GM12878 (cell line): ENCODE measurements around the gene CDC42BPA. TPM values are rescaled to one million over a fixed set of nuclear protein-coding genes. Genes with fewer than 3 reads are reported as not detected.

Source experiments
- ATAC-seq: fragments of 200-7000 bp; cut with Tn5 transposase; 3 replicates; pipeline ENCODE4 v1.9.1; 2020; ENCODE audit warnings: mild to moderate bottlenecking, moderate library complexity
- BruUV-seq: library from RNA; stranded (reverse); fragments of 400-500 nt; replicated peaks from 2 replicates; lab custom pipeline; 2021; lab: Mats Ljungman, UMichigan
- CTCF ChIA-PET: fragments of 300-600 bp; sonication (Branson Sonifier 250); formaldehyde crosslinking; extraction: SDS; loops from one replicate; lab custom pipeline; 2021; ENCODE audit warnings: inconsistent platforms; lab: Yijun Ruan, JAX
- POLR2A ChIA-PET: fragments of 350-600 bp; formaldehyde crosslinking; extraction: SDS; loops from one replicate; lab custom pipeline; 2021; ENCODE audit warnings: inconsistent platforms; lab: Charles Lee
- RAD21 ChIA-PET: fragments of 300-600 bp; sonication (Branson Sonifier 250); formaldehyde crosslinking; loops from one replicate; lab custom pipeline; 2023; ENCODE audit warnings: antibody characterized with exemption; ENCODE audit not compliant: unreplicated experiment; lab: Charles Lee
- SMC1A ChIA-PET: fragments of 300-600 bp; sonication (Branson Sonifier 250); formaldehyde crosslinking; loops from one replicate; lab custom pipeline; 2023; ENCODE audit not compliant: unreplicated experiment, uncharacterized antibody; lab: Charles Lee
- DNase-seq: peaks from one replicate; pipeline ENCODE4 v3.0.0-alpha.2; 2011; ENCODE audit warnings: low read depth, low spot score
- FAIRE-seq: peaks from 3 replicates; lab custom pipeline; 2011; peaks lifted over from hg19 to GRCh38; lab: Jason Lieb, UNC
- H2AFZ ChIP-seq: 2 replicates; pipeline ENCODE4 v1.6.0; 2011; ENCODE audit warnings: low read depth, low read length, control low read depth; ENCODE audit not compliant: control insufficient read depth
- H3K27ac ChIP-seq: 2 replicates; pipeline ENCODE4 v1.5.1; 2011; ENCODE audit warnings: control low read depth; ENCODE audit not compliant: control insufficient read depth, insufficient read depth
- H3K27me3 ChIP-seq, 2 experiments: replicated peaks in 1 of 2; 2 replicates each; pipeline versions ENCODE4 v1.6.0 to v1.6.1; 2011; ENCODE audit warnings: low read length in 1 of 2; ENCODE audit not compliant: control insufficient read depth in 2 of 2, insufficient read depth in 2 of 2
- H3K36me3 ChIP-seq, 2 experiments: 2 replicates each; pipeline ENCODE4 v1.5.1; 2011; ENCODE audit warnings: low read length in 1 of 2; ENCODE audit not compliant: control insufficient read depth in 2 of 2, insufficient read depth in 2 of 2
- H3K4me1 ChIP-seq: 2 replicates; pipeline ENCODE4 v1.6.1; 2011; ENCODE audit warnings: mild to moderate bottlenecking, low read length, moderate library complexity, mixed read lengths; ENCODE audit not compliant: control insufficient read depth, insufficient read depth
- H3K4me2 ChIP-seq: 2 replicates; pipeline ENCODE4 v1.6.0; 2011; ENCODE audit warnings: control low read depth; ENCODE audit not compliant: control insufficient read depth, insufficient read depth
- H3K4me3 ChIP-seq: fragments of 200-600 bp; sonication (generic); 2 replicates; pipeline ENCODE4 v1.5.1; 2016
- H3K79me2 ChIP-seq: 2 replicates; pipeline ENCODE4 v1.6.0; 2011; ENCODE audit warnings: low read length; ENCODE audit not compliant: control insufficient read depth, insufficient read depth
- H3K9ac ChIP-seq: 2 replicates; pipeline ENCODE4 v1.8.0; 2011; ENCODE audit warnings: low read length, control low read depth, mixed read lengths; ENCODE audit not compliant: control insufficient read depth, insufficient read depth
- H3K9me3 ChIP-seq: replicated peaks from 3 replicates; pipeline ENCODE4 v1.5.1; 2011; ENCODE audit warnings: mild to moderate bottlenecking, low read length; ENCODE audit not compliant: control insufficient read depth, insufficient read depth
- H4K20me1 ChIP-seq: 2 replicates; pipeline ENCODE4 v1.6.0; 2011; ENCODE audit not compliant: control insufficient read depth, insufficient read depth
- ASH2L ChIP-seq: fragments of 300-600, 200-600 bp; sonication (generic); IDR thresholded peaks from 2 replicates; pipeline ENCODE4 v1.6.1; 2017; ENCODE audit warnings: low read depth, mild to moderate bottlenecking, borderline replicate concordance
- BMI1 ChIP-seq: fragments of 450-650 bp; IDR thresholded peaks from 2 replicates; pipeline ENCODE4 v1.6.1; 2016; ENCODE audit warnings: mild to moderate bottlenecking, moderate library complexity, borderline replicate concordance
- CBX5 ChIP-seq: sonication (generic); IDR thresholded peaks from 2 replicates; pipeline ENCODE4 v1.6.1; 2016; ENCODE audit warnings: low read depth, moderate library complexity, mild to moderate bottlenecking, inconsistent platforms
- KDM1A ChIP-seq: fragments of 200-600 bp; sonication (generic); IDR thresholded peaks from 2 replicates; pipeline ENCODE4 v1.6.1; 2016; ENCODE audit warnings: borderline replicate concordance
- MTA2 ChIP-seq: fragments of 450-650 bp; IDR thresholded peaks from 2 replicates; pipeline ENCODE4 v1.6.1; 2016; ENCODE audit warnings: low read depth, mild to moderate bottlenecking, moderate library complexity
- RAD21 ChIP-seq: IDR thresholded peaks from 2 replicates; pipeline ENCODE4 v1.6.1; 2011; ENCODE audit warnings: mild to moderate bottlenecking, low read depth, low read length, moderate library complexity; ENCODE audit not compliant: insufficient read depth
- RAD51 ChIP-seq: fragments of 450-650 bp; IDR thresholded peaks from 2 replicates; pipeline ENCODE4 v1.6.1; 2016; ENCODE audit warnings: moderate library complexity, mild to moderate bottlenecking, inconsistent platforms
- SMARCA5 ChIP-seq: fragments of 450-650 bp; IDR thresholded peaks from 2 replicates; pipeline ENCODE4 v1.6.1; 2017; ENCODE audit warnings: mild to moderate bottlenecking
- SREBF2 ChIP-seq: IDR thresholded peaks from 2 replicates; pipeline ENCODE4 v1.6.1; 2012; ENCODE audit warnings: mild to moderate bottlenecking, low read length
- SRF ChIP-seq, 2 experiments: IDR thresholded peaks; 2 replicates each; pipeline ENCODE4 v1.6.1; 2011; ENCODE audit warnings: low read depth in 2 of 2, low read length in 2 of 2, mild to moderate bottlenecking in 1 of 2, moderate library complexity in 1 of 2
- TARDBP ChIP-seq: IDR thresholded peaks from 2 replicates; pipeline ENCODE4 v1.6.1; 2016; ENCODE audit warnings: borderline replicate concordance
- TBL1XR1 ChIP-seq: IDR thresholded peaks from 2 replicates; pipeline ENCODE4 v1.6.1; 2012; ENCODE audit warnings: low read depth, low read length, improper control_type of control experiment
- ZZZ3 ChIP-seq: IDR thresholded peaks from 2 replicates; pipeline ENCODE4 v1.6.1; 2011; ENCODE audit warnings: low read depth; ENCODE audit not compliant: control insufficient read depth, insufficient read length
- WGBS: methylation state at CpG from one replicate; pipeline ENCODE4 v1.1.6; 2016; ENCODE audit warnings: low lambda C conversion rate; ENCODE audit not compliant: insufficient replicate concordance, insufficient coverage; ENCODE audit errors: missing lambda C conversion rate; 5-methylcytosine and 5-hydroxymethylcytosine counted together
- in situ Hi-C: fragments of 300-500 bp; cut with MboI; formaldehyde crosslinking; loops from 9 replicates; pipeline ENCODE4 v1.14.3; 2018; ENCODE audit warnings: mixed read lengths
- intact Hi-C: fragments of 100-400 bp; cut with micrococcal nuclease; formaldehyde crosslinking; loops from one replicate; pipeline ENCODE4 v1.14.2; 2022; ENCODE audit not compliant: unreplicated experiment
- polyA plus RNA-seq, 11 experiments: library from polyadenylated mRNA; depleted of rRNA in 4 of 11; unstranded in 6 of 11; stranded (reverse) in 5 of 11; fragments of >200 nt; fragmentation: Nextera tagmentation in 4 of 11; fragmentation: Illumina TruSeq in 1 of 11; extraction: Ambion mirVana in 4 of 11; extraction: Trizol in 1 of 11; gene quantifications; 1 replicate in 1 of 11; 2 replicates in 10 of 11; pipeline versions ENCODE4 v1.2.1 to v1.2.3, GENCODE V29; 2011 to 2016; ENCODE audit warnings: inconsistent platforms in 2 of 11, missing spikeins in 2 of 11, low read depth in 1 of 11
- total RNA-seq, 4 experiments: library from RNA; depleted of rRNA in 3 of 4; stranded (reverse); fragments of >200 nt in 3 of 4; fragmentation: Illumina TruSeq in 1 of 4; extraction: Trizol in 1 of 4; gene quantifications; 2 replicates each; pipeline versions ENCODE4 v1.2.1 to v1.2.3, GENCODE V29; 2013 to 2021
- TF ChIP-seq, protein P1 (sequence below): fragments of 450-650 bp; IDR thresholded peaks from 2 replicates; pipeline ENCODE4 v1.6.1; 2016; ENCODE audit warnings: mild to moderate bottlenecking
- TF ChIP-seq, protein P2 (sequence below): fragments of 450-650 bp; IDR thresholded peaks from 2 replicates; pipeline ENCODE4 v1.6.1; 2017; ENCODE audit warnings: mild to moderate bottlenecking, moderate library complexity
- TF ChIP-seq, protein P3 (sequence below): IDR thresholded peaks from 2 replicates; pipeline ENCODE4 v1.6.1; 2012; ENCODE audit warnings: improper control_type of control experiment, low read depth, low read length; ENCODE audit not compliant: insufficient replicate concordance

Gene CDC42BPA
- total and polyA plus RNA-seq, 10 of the 15 experiments (the other 5 are each of a cell fraction or from before 2014, with no cell fraction given) = 0.02 to 0.52 (median 0.10) TPM

DNA sequence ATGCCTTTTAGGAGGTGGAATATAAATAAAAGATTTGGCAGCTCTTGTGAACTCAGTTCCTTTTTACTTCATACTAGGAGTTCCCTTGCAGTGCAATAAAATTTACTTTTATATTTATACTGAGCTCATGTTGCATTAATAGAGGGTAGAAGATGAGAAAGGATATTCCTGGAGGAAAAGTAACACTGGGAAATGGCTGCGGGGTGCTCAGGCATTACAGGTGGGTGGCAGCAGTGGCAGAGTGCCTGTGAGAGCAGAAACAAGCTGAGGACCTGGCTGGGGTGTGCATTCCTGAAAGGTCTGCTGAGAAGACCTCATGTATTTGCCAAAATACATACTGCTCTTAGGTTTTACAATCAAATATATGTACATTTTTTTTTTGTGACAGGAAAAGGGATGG is 251.3 kb downstream of the CDC42BPA start:
- H3K36me3 ChIP-seq = no peaks in the 10 kb centered on the region
- no peak overlapping the region for H3K9ac ChIP-seq
- intact Hi-C loops = no loop called here
- WGBS = 0% methylated on average over 1 of the region's 1 CpG
- H4K20me1 ChIP-seq = no peaks in the 10 kb centered on the region
- no TSS peak for BruUV-seq
- H2AFZ ChIP-seq = no peak overlapping the region
- H3K27ac ChIP-seq = no peak overlapping the region
- CTCF ChIA-PET = interaction anchor here (0.8 kb wide), 1 partner anchor 426 kb away, joined by 3 read pairs; no protein-coding TSS in a partner anchor
- H3K4me2 ChIP-seq = no peak overlapping the region
- no peaks in the 10 kb centered on the region for H3K4me1 ChIP-seq
- in situ Hi-C loops = no loop called here
- H3K4me3 ChIP-seq = no peak overlapping the region
- H3K27me3 ChIP-seq = no peaks in the 10 kb centered on the region
- SMC1A ChIA-PET = no interaction called here
- no peaks in the 10 kb centered on the region for H3K79me2 ChIP-seq
- RAD21 ChIA-PET = interaction anchor here (0.6 kb wide), 1 partner anchor 155 kb away, joined by 3 read pairs; no protein-coding TSS in a partner anchor
- FAIRE-seq (no peak), ATAC-seq (no peak), DNase-seq (no peak)
- H3K9me3 ChIP-seq = no peaks in the 10 kb centered on the region
- POLR2A ChIA-PET = no interaction called here
- TF ChIP-seq TARDBP = no peak
- TF ChIP-seq RAD21 = no peak
- no peak for TF ChIP-seq KDM1A
- no peak for TF ChIP-seq ZZZ3
- no peak for TF ChIP-seq MTA2
- TF ChIP-seq BMI1 = no peak
- no peak for TF ChIP-seq CBX5
- no peak for TF ChIP-seq TBL1XR1
- TF ChIP-seq, protein P1, sequence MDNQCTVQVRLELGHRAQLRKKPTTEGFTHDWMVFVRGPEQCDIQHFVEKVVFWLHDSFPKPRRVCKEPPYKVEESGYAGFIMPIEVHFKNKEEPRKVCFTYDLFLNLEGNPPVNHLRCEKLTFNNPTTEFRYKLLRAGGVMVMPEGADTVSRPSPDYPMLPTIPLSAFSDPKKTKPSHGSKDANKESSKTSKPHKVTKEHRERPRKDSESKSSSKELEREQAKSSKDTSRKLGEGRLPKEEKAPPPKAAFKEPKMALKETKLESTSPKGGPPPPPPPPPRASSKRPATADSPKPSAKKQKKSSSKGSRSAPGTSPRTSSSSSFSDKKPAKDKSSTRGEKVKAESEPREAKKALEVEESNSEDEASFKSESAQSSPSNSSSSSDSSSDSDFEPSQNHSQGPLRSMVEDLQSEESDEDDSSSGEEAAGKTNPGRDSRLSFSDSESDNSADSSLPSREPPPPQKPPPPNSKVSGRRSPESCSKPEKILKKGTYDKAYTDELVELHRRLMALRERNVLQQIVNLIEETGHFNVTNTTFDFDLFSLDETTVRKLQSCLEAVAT = no peak
- TF ChIP-seq SREBF2 = no peak
- TF ChIP-seq, protein P2, sequence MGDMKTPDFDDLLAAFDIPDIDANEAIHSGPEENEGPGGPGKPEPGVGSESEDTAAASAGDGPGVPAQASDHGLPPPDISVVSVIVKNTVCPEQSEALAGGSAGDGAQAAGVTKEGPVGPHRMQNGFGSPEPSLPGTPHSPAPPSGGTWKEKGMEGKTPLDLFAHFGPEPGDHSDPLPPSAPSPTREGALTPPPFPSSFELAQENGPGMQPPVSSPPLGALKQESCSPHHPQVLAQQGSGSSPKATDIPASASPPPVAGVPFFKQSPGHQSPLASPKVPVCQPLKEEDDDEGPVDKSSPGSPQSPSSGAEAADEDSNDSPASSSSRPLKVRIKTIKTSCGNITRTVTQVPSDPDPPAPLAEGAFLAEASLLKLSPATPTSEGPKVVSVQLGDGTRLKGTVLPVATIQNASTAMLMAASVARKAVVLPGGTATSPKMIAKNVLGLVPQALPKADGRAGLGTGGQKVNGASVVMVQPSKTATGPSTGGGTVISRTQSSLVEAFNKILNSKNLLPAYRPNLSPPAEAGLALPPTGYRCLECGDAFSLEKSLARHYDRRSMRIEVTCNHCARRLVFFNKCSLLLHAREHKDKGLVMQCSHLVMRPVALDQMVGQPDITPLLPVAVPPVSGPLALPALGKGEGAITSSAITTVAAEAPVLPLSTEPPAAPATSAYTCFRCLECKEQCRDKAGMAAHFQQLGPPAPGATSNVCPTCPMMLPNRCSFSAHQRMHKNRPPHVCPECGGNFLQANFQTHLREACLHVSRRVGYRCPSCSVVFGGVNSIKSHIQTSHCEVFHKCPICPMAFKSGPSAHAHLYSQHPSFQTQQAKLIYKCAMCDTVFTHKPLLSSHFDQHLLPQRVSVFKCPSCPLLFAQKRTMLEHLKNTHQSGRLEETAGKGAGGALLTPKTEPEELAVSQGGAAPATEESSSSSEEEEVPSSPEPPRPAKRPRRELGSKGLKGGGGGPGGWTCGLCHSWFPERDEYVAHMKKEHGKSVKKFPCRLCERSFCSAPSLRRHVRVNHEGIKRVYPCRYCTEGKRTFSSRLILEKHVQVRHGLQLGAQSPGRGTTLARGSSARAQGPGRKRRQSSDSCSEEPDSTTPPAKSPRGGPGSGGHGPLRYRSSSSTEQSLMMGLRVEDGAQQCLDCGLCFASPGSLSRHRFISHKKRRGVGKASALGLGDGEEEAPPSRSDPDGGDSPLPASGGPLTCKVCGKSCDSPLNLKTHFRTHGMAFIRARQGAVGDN = no peak
- TF ChIP-seq, protein P3, sequence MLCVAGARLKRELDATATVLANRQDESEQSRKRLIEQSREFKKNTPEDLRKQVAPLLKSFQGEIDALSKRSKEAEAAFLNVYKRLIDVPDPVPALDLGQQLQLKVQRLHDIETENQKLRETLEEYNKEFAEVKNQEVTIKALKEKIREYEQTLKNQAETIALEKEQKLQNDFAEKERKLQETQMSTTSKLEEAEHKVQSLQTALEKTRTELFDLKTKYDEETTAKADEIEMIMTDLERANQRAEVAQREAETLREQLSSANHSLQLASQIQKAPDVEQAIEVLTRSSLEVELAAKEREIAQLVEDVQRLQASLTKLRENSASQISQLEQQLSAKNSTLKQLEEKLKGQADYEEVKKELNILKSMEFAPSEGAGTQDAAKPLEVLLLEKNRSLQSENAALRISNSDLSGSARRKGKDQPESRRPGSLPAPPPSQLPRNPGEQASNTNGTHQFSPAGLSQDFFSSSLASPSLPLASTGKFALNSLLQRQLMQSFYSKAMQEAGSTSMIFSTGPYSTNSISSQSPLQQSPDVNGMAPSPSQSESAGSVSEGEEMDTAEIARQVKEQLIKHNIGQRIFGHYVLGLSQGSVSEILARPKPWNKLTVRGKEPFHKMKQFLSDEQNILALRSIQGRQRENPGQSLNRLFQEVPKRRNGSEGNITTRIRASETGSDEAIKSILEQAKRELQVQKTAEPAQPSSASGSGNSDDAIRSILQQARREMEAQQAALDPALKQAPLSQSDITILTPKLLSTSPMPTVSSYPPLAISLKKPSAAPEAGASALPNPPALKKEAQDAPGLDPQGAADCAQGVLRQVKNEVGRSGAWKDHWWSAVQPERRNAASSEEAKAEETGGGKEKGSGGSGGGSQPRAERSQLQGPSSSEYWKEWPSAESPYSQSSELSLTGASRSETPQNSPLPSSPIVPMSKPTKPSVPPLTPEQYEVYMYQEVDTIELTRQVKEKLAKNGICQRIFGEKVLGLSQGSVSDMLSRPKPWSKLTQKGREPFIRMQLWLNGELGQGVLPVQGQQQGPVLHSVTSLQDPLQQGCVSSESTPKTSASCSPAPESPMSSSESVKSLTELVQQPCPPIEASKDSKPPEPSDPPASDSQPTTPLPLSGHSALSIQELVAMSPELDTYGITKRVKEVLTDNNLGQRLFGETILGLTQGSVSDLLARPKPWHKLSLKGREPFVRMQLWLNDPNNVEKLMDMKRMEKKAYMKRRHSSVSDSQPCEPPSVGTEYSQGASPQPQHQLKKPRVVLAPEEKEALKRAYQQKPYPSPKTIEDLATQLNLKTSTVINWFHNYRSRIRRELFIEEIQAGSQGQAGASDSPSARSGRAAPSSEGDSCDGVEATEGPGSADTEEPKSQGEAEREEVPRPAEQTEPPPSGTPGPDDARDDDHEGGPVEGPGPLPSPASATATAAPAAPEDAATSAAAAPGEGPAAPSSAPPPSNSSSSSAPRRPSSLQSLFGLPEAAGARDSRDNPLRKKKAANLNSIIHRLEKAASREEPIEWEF = no peak
- no peak for TF ChIP-seq ASH2L
- TF ChIP-seq RAD51 = no peak
- TF ChIP-seq SRF (IDR thresholded peaks at IDR 0.05; ENCODE audit: low read depth in 2 of 2, low read length in 2 of 2) = no peak
- no peak for TF ChIP-seq SMARCA5
